ENCODE results near the gene PPIL1.

Gene PPIL1

GRCh38 chr6:36860126-36860525 is 14.5 kb downstream of the PPIL1 start:
- H3K4me3 ChIP-seq (ENCODE audit: low read length): no peak overlapping the region
- DNase-seq (ENCODE audit: low read depth, low spot score): no peak

- DNase-seq (ENCODE audit: low read depth, low spot score): no peak
These were observed 16.1 kb downstream of the PPIL1 start for GRCh38 chr6:36858407-36858981.

GRCh38 chr6:36857325-36857724 is 17.3 kb downstream of the PPIL1 start:
- H3K4me3 ChIP-seq (ENCODE audit: low read length): no peak overlapping the region
- no peak for DNase-seq (ENCODE audit: low read depth, low spot score)

More at GRCh38 chr6:36858407-36858981, 16.1 kb downstream of the PPIL1 start:
- no peak overlapping the region for H3K4me3 ChIP-seq (ENCODE audit: low read length)

- DNase-seq (ENCODE audit: low read depth, low spot score): no peak
- no peak overlapping the region for H3K4me3 ChIP-seq (ENCODE audit: low read length)
These were observed 18.3 kb downstream of the PPIL1 start for GRCh38 chr6:36856277-36856676.

- no peak for DNase-seq (ENCODE audit: low read depth, low spot score)
- no peak overlapping the region for H3K4me3 ChIP-seq (ENCODE audit: low read length)
These were observed 18.9 kb downstream of the PPIL1 start for GRCh38 chr6:36855750-36856149.

GRCh38 chr6:36853325-36853724 is 21.3 kb downstream of the PPIL1 start:
- no peak for DNase-seq (ENCODE audit: low read depth, low spot score)
- no peak overlapping the region for H3K4me3 ChIP-seq (ENCODE audit: low read length)

GRCh38 chr6:36852481-36853147 is 22.0 kb downstream of the PPIL1 start:
- H3K4me3 ChIP-seq (ENCODE audit: low read length): no peak overlapping the region
- no peak for DNase-seq (ENCODE audit: low read depth, low spot score)

GRCh38 chr6:36851626-36852025 is 23.0 kb downstream of the PPIL1 start:
- no peak overlapping the region for H3K4me3 ChIP-seq (ENCODE audit: low read length)
- no peak for DNase-seq (ENCODE audit: low read depth, low spot score)

GRCh38 chr6:36851149-36851614 is 23.4 kb downstream of the PPIL1 start:
- peak; percentile 59 for DNase-seq (ENCODE audit: low read depth, low spot score)
- no peak overlapping the region for H3K4me3 ChIP-seq (ENCODE audit: low read length)

GRCh38 chr6:36850021-36850420 is 24.6 kb downstream of the PPIL1 start:
- no peak overlapping the region for H3K4me3 ChIP-seq (ENCODE audit: low read length)
- no peak for DNase-seq (ENCODE audit: low read depth, low spot score)

GRCh38 chr6:36848658-36849441 is 25.8 kb downstream of the PPIL1 start:
- no peak for DNase-seq (ENCODE audit: low read depth, low spot score)
- no peak overlapping the region for H3K4me3 ChIP-seq (ENCODE audit: low read length)

GRCh38 chr6:36847991-36848390 is 26.6 kb downstream of the PPIL1 start:
- no peak for DNase-seq (ENCODE audit: low read depth, low spot score)
- H3K4me3 ChIP-seq (ENCODE audit: low read length): no peak overlapping the region

- no peak overlapping the region for H3K4me3 ChIP-seq (ENCODE audit: low read length)
- no peak for DNase-seq (ENCODE audit: low read depth, low spot score)
These were observed 27.5 kb downstream of the PPIL1 start for GRCh38 chr6:36847152-36847551.

GRCh38 chr6:36845233-36845632 is 29.4 kb downstream of the PPIL1 start:
- H3K4me3 ChIP-seq (ENCODE audit: low read length): no peak overlapping the region
- no peak for DNase-seq (ENCODE audit: low read depth, low spot score)

- H3K4me3 ChIP-seq (ENCODE audit: low read length): no peak overlapping the region
- no peak for DNase-seq (ENCODE audit: low read depth, low spot score)
These were observed 30.1 kb downstream of the PPIL1 start for GRCh38 chr6:36844232-36845170.

- DNase-seq (ENCODE audit: low read depth, low spot score): no peak
- H3K4me3 ChIP-seq (ENCODE audit: low read length): no peak overlapping the region
These were observed 31.4 kb downstream of the PPIL1 start for GRCh38 chr6:36843170-36843569.

- no peak for DNase-seq (ENCODE audit: low read depth, low spot score)
- no peak overlapping the region for H3K4me3 ChIP-seq (ENCODE audit: low read length)
These were observed 32.8 kb downstream of the PPIL1 start for GRCh38 chr6:36841756-36842155.

- no peak overlapping the region for H3K4me3 ChIP-seq (ENCODE audit: low read length)
- no peak for DNase-seq (ENCODE audit: low read depth, low spot score)
These were observed 33.9 kb downstream of the PPIL1 start for GRCh38 chr6:36840432-36841403.
